PFSK-1 (cell line): ENCODE results near the gene CHAC1.

Source experiments
- FOXP2 ChIP-seq: optimal IDR thresholded peaks from 2 replicates; pipeline ENCODE3; 2011; ENCODE audit warnings: borderline replicate concordance, control low read depth, inconsistent platforms; ENCODE audit not compliant: insufficient read depth; ENCODE audit errors: extremely low read length, extremely low read depth
- POLR2AphosphoS5 ChIP-seq: IDR thresholded peaks from 2 replicates; pipeline ENCODE4 v1.6.1; 2012; ENCODE audit warnings: low read depth, mild to moderate bottlenecking, control low read depth, low read length, moderate library complexity
- REST ChIP-seq, 2 experiments: IDR thresholded peaks; 2 replicates each; pipeline versions ENCODE4 v1.6.1 to v1.8.0; 2011 to 2012; ENCODE audit warnings: low read depth in 2 of 2, low read length in 2 of 2, control low read depth in 1 of 2, inconsistent platforms in 1 of 2, mild to moderate bottlenecking in 1 of 2, moderate library complexity in 1 of 2; ENCODE audit not compliant: insufficient read depth in 1 of 2
- SIN3A ChIP-seq: IDR thresholded peaks from 2 replicates; pipeline ENCODE4 v1.6.1; 2012; ENCODE audit warnings: mild to moderate bottlenecking, low read length, moderate library complexity, borderline replicate concordance; ENCODE audit not compliant: insufficient read depth
- TAF1 ChIP-seq: IDR thresholded peaks from 2 replicates; pipeline ENCODE4 v1.6.1; 2012; ENCODE audit warnings: low read length, control low read depth, borderline replicate concordance; ENCODE audit not compliant: insufficient read depth

CHAC1 gene

GRCh38 chr15:40999190-40999589 is 45.9 kb downstream of the CHAC1 start:
- TF ChIP-seq FOXP2 (no peak), POLR2AphosphoS5 (no peak), SIN3A (no peak), TAF1 (no peak), REST (IDR thresholded peaks at IDR 0.05; ENCODE audit: insufficient read depth in 1 of 2, low read depth in 2 of 2, low read length in 2 of 2) (no peak)

GRCh38 chr15:41001524-41002214 is 48.4 kb downstream of the CHAC1 start:
- TF ChIP-seq SIN3A (no peak), REST (IDR thresholded peaks at IDR 0.05; ENCODE audit: insufficient read depth in 1 of 2, low read depth in 2 of 2, low read length in 2 of 2) (no peak), TAF1 (no peak), FOXP2 (no peak), POLR2AphosphoS5 (no peak)

- no peak for TF ChIP-seq POLR2AphosphoS5
- TF ChIP-seq REST (IDR thresholded peaks at IDR 0.05; ENCODE audit: insufficient read depth in 1 of 2, low read depth in 2 of 2, low read length in 2 of 2): no peak
- no peak for TF ChIP-seq SIN3A
- TF ChIP-seq FOXP2: no peak
- no peak for TF ChIP-seq TAF1
These were observed 51.2 kb downstream of the CHAC1 start for GRCh38 chr15:41004490-41004889.
